Activated naive CD4-positive, alpha-beta T cell treated with anti-CD3 and anti-CD28 coated beads, Interleukin-2, amount 10 ng/mL, durations not matched to agents 5 hours and 36 hours (primary cell): ENCODE results near the gene LAMB1. TPM values are rescaled to one million over a fixed set of nuclear protein-coding genes. Genes with fewer than 3 reads are reported as not detected.

Source experiments
- total RNA-seq, 2 experiments: library from RNA; stranded (reverse); gene quantifications; one replicate each; pipeline ENCODE4 v1.2.3, GENCODE V29; 2021

Gene LAMB1
- not detected for total RNA-seq

DNA sequence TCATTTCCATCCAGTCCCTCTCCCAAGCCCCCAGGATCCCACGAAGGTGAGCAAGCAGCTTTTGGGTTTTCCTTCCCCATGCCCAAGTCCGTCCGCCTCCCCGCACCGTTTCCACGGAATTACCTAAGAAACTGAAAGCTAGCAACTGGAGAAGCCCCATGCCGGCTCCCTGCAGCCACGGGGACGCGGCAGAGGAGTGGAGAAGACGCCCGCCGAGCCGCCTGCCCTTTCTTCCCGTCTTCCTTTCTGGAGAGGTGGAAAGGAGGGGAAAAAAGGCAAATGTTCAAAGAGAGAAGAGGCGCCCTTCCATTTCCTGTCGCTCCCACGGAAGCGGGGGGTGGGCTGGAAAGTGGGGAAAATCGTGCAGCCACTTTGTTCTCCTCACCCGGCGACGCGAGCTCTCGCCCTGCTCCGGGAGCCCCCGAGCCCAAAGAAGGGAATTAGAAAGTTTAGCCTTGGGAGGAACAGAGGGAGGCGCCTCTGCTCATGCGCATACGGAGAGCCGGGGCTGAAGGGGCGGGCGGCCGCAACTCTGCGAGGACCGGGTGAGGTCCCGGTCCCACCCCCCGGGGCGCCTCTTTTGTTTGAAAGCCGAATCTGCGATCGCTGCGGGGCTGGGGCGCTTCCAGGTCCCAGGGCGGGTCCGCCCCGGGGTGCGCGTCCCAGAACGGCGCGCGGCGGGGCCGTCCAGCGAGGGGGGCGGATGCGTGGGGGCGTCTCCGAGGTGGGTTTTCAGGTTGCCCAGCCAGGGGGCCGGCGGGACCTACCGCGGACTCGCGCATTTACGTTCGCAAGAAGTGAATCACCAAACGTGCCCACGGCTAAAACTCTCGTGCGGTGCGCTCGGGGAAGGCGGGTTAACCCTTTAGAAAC lies at the start of gene LAMB1:
Gene LAMB1 (minus strand): TSS at position 436 of the 873 bp plus-strand sequence. CDS start 276 bp downstream, at position 160.

GRCh38 chr7:107890962-107891635 lies 111.9 kb downstream of the LAMB1 start, which contains the start of gene DLD:
Gene DLD (plus strand): TSS chr7:107891183. CDS start chr7:107891251, 68 bp downstream.

Other genes starting within 250 kb of the LAMB1 start
- gene SLC26A3, start 199.9 kb downstream of the LAMB1 start, total RNA-seq, result not detected
- 10 to 100 TPM; 54.3 to 57.0 TPM for gene DLD, start 112.0 kb downstream of the LAMB1 start, total RNA-seq
- not detected for gene LAMB4, start 127.2 kb upstream of the LAMB1 start, total RNA-seq